IMR-90 (cell line): ENCODE data around the gene MAGI2. TPM values are rescaled to one million over a fixed set of nuclear protein-coding genes. Genes with fewer than 3 reads are reported as not detected.

Experiments
- ATAC-seq: fragments of 200-7000 bp; cut with Tn5 transposase; 2 replicates; pipeline ENCODE4 v1.9.1; 2020; ENCODE audit warnings: low read depth, mild to moderate bottlenecking, moderate library complexity
- BruUV-seq: library from RNA; stranded (reverse); fragments of 400-500 nt; replicated peaks from 2 replicates; lab custom pipeline; 2021; lab: Mats Ljungman, UMichigan
- CTCF ChIA-PET: fragments of 300-600 bp; formaldehyde crosslinking; extraction: SDS; loops from one replicate; lab custom pipeline; 2021; ENCODE audit warnings: antibody characterized with exemption; lab: Yijun Ruan, JAX
- POLR2A ChIA-PET: fragments of 300-600 bp; sonication (Branson Sonifier 250); formaldehyde crosslinking; loops from one replicate; lab custom pipeline; 2022; ENCODE audit warnings: antibody characterized with exemption; ENCODE audit not compliant: unreplicated experiment; lab: Charles Lee
- DNase-seq: peaks from one replicate; pipeline ENCODE4 v3.0.0; 2013
- H2AFZ ChIP-seq: replicated peaks from 2 replicates; pipeline ENCODE3; 2013; ENCODE audit warnings: low read length, mild to moderate bottlenecking; ENCODE audit not compliant: poor library complexity
- H2AK5ac ChIP-seq: 2 replicates; pipeline ENCODE4 v1.6.1; 2013; ENCODE audit warnings: low read depth, low read length, inconsistent platforms
- H2AK9ac ChIP-seq: replicated peaks from 2 replicates; pipeline ENCODE3; 2013; ENCODE audit warnings: mild to moderate bottlenecking, low read depth, low read length, moderate library complexity; ENCODE audit not compliant: poor library complexity
- H2BK120ac ChIP-seq: 2 replicates; pipeline ENCODE4 v1.6.1; 2013; ENCODE audit warnings: low read depth, low read length, inconsistent platforms
- H2BK15ac ChIP-seq: 3 replicates; pipeline ENCODE4 v1.6.1; 2013; ENCODE audit warnings: low read depth, low read length, inconsistent platforms
- H2BK20ac ChIP-seq: 2 replicates; pipeline ENCODE4 v1.6.1; 2013; ENCODE audit warnings: low read depth, mild to moderate bottlenecking, inconsistent platforms, low read length, moderate library complexity
- H2BK5ac ChIP-seq: 2 replicates; pipeline ENCODE4 v1.6.1; 2013; ENCODE audit warnings: mild to moderate bottlenecking, low read depth, low read length, inconsistent platforms; ENCODE audit not compliant: poor library complexity, severe bottlenecking
- H3K14ac ChIP-seq: replicated peaks from 2 replicates; pipeline ENCODE4 v1.6.1; 2013; ENCODE audit warnings: low read depth, low read length, inconsistent platforms
- H3K18ac ChIP-seq: 2 replicates; pipeline ENCODE4 v1.6.1; 2013; ENCODE audit warnings: low read depth, low read length, control low read depth
- H3K23ac ChIP-seq: 2 replicates; pipeline ENCODE4 v1.6.1; 2013; ENCODE audit warnings: low read depth, low read length, inconsistent platforms
- H3K27ac ChIP-seq: 2 replicates; pipeline ENCODE4 v1.5.1; 2013; ENCODE audit warnings: mild to moderate bottlenecking, control low read depth, low read length; ENCODE audit not compliant: insufficient read depth
- H3K27me3 ChIP-seq: 2 replicates; pipeline ENCODE4 v1.6.1; 2013; ENCODE audit warnings: low read length; ENCODE audit not compliant: control insufficient read depth, insufficient read depth
- H3K36me3 ChIP-seq: 2 replicates; pipeline ENCODE4 v1.6.1; 2013; ENCODE audit warnings: low read length, mixed read lengths; ENCODE audit not compliant: control insufficient read depth, insufficient read depth
- H3K4ac ChIP-seq: 2 replicates; pipeline ENCODE4 v1.6.1; 2013; ENCODE audit warnings: low read depth, low read length, inconsistent platforms
- H3K4me1 ChIP-seq: 2 replicates; pipeline ENCODE4 v1.6.1; 2013; ENCODE audit warnings: low read length, mixed read lengths; ENCODE audit not compliant: control insufficient read depth, insufficient read depth
- H3K4me2 ChIP-seq: 2 replicates; pipeline ENCODE4 v1.6.1; 2013; ENCODE audit warnings: low read depth, mild to moderate bottlenecking, control low read depth, low read length, moderate library complexity
- H3K4me3 ChIP-seq: 2 replicates; pipeline ENCODE4 v1.5.1; 2013; ENCODE audit warnings: low read depth, mild to moderate bottlenecking, control low read depth, low read length, moderate library complexity; ENCODE audit not compliant: insufficient read depth
- H3K56ac ChIP-seq: 2 replicates; pipeline ENCODE4 v1.6.1; 2013; ENCODE audit warnings: low read length, inconsistent platforms; ENCODE audit not compliant: insufficient read depth; ENCODE audit errors: extremely low read depth
- H3K79me1 ChIP-seq, 2 experiments: 2 replicates each; pipeline ENCODE4 v1.6.1; 2013; ENCODE audit warnings: low read length in 2 of 2, inconsistent platforms in 1 of 2, low read depth in 1 of 2
- H3K9ac ChIP-seq: 2 replicates; pipeline ENCODE4 v1.6.1; 2013; ENCODE audit warnings: low read depth, low read length, control low read depth
- H3K9me1 ChIP-seq: 2 replicates; pipeline ENCODE4 v1.6.1; 2013; ENCODE audit warnings: low read length, inconsistent platforms; ENCODE audit not compliant: insufficient read depth
- H3K9me3 ChIP-seq: 2 replicates; pipeline ENCODE4 v1.6.1; 2013; ENCODE audit warnings: low read length; ENCODE audit not compliant: control insufficient read depth, insufficient read depth
- H4K20me1 ChIP-seq: 2 replicates; pipeline ENCODE4 v1.6.1; 2013; ENCODE audit warnings: low read length, inconsistent platforms; ENCODE audit not compliant: insufficient read depth
- H4K5ac ChIP-seq: 2 replicates; pipeline ENCODE4 v1.6.1; 2013; ENCODE audit warnings: mild to moderate bottlenecking, low read depth, low read length, control low read depth
- H4K8ac ChIP-seq, 2 experiments: 2 replicates each; pipeline ENCODE4 v1.6.1; 2013; ENCODE audit warnings: low read depth in 2 of 2, low read length in 2 of 2, control low read depth in 1 of 2, inconsistent platforms in 1 of 2
- H4K91ac ChIP-seq: 2 replicates; pipeline ENCODE4 v1.6.1; 2013; ENCODE audit warnings: low read depth, low read length, inconsistent platforms; ENCODE audit not compliant: insufficient read depth
- CHD1 ChIP-seq: IDR thresholded peaks from 2 replicates; pipeline ENCODE4 v1.6.1; 2012; ENCODE audit warnings: low read depth, low read length, improper control_type of control experiment
- CTCF ChIP-seq: conservative IDR thresholded peaks from 2 replicates; pipeline ENCODE4 v1.5.1; 2012; ENCODE audit warnings: mild to moderate bottlenecking, low read depth, low read length, improper control_type of control experiment
- MXI1 ChIP-seq: IDR thresholded peaks from 2 replicates; pipeline ENCODE4 v1.6.1; 2012; ENCODE audit warnings: low read depth, mild to moderate bottlenecking, low read length, moderate library complexity, borderline replicate concordance
- WGBS, 2 experiments: methylation state at CpG; one replicate each; pipeline versions ENCODE4 v1.1.5 to v1.1.7; 2013; ENCODE audit warnings: missing lambda C conversion rate in 2 of 2; ENCODE audit not compliant: insufficient read length in 1 of 2; ENCODE audit errors: extremely low coverage in 2 of 2; 5-methylcytosine and 5-hydroxymethylcytosine counted together
- dilution Hi-C: fragments of 300-500 bp; cut with HindIII; formaldehyde crosslinking; loops from one replicate; pipeline ENCODE4 v1.14.3; 2018; ENCODE audit warnings: low sequenced_read_pairs; ENCODE audit not compliant: unreplicated experiment
- in situ Hi-C: fragments of 300-500 bp; cut with MboI; formaldehyde crosslinking; loops from 3 replicates; pipeline ENCODE4 v1.14.3; 2019; ENCODE audit warnings: low sequenced_read_pairs, inconsistent platforms, mixed read lengths
- intact Hi-C: fragments of 100-400 bp; cut with micrococcal nuclease; formaldehyde crosslinking; loops from 2 replicates; pipeline ENCODE4 v1.10.0; 2022
- polyA plus RNA-seq, 3 experiments: library from polyadenylated mRNA; depleted of rRNA; stranded (reverse); fragments of >200 nt; gene quantifications; 2 replicates each; pipeline ENCODE4 v1.2.3, GENCODE V29; 2012; ENCODE audit warnings: low replicate concordance in 1 of 3
- total RNA-seq: library from RNA; depleted of rRNA; stranded (reverse); fragments of >200 nt; gene quantifications from 2 replicates; pipeline ENCODE4 v1.2.3, GENCODE V29; 2012

Gene MAGI2
- total and polyA plus RNA-seq, 2 of the 4 experiments (the other 2 are of a cell fraction), result 2.5 to 17.9 TPM

GRCh38 chr7:78400038-78400437 lies 1053.4 kb downstream of the MAGI2 start:
- no peak overlapping the region for H2BK120ac ChIP-seq
- ATAC-seq, result no peak
- no peaks in the 10 kb centered on the region for H3K36me3 ChIP-seq
- no peak overlapping the region for H3K14ac ChIP-seq
- no peak overlapping the region for H3K27ac ChIP-seq
- CTCF ChIA-PET, result interaction anchor here (1.1 kb wide), 2 partner anchors 10 to 13 kb away, joined by 3 read pairs; no protein-coding TSS in a partner anchor
- H4K20me1 ChIP-seq, result no peaks in the 10 kb centered on the region
- no peaks in the 10 kb centered on the region for H3K27me3 ChIP-seq
- no peak overlapping the region for H3K4me2 ChIP-seq
- no peak overlapping the region for H3K4ac ChIP-seq
- in situ Hi-C loops, result no loop called here
- no peak overlapping the region for H3K23ac ChIP-seq
- H3K9ac ChIP-seq, result no peak overlapping the region
- H2BK20ac ChIP-seq, result no peak overlapping the region
- no peak for DNase-seq
- no peak overlapping the region for H3K4me3 ChIP-seq
- intact Hi-C loops, result no loop called here
- H2BK15ac ChIP-seq, result no peak overlapping the region
- no peak overlapping the region for H3K18ac ChIP-seq
- H4K91ac ChIP-seq, result no peak overlapping the region
- no peak overlapping the region for H2AK9ac ChIP-seq
- peaks cover 1% of the 10 kb centered on the region; the same call in 1 of the 2 replicates for H3K4me1 ChIP-seq
- no TSS peak for BruUV-seq
- H3K79me1 ChIP-seq, result no peaks in the 10 kb centered on the region; a peak in 1 of 4 replicates
- no peak overlapping the region for H4K5ac ChIP-seq
- no CpG with 5 or more reads among the region's 2 CpGs for WGBS, 2 experiments
- POLR2A ChIA-PET, result no interaction called here
- no peak overlapping the region for H3K56ac ChIP-seq
- H2AFZ ChIP-seq, result no peak overlapping the region
- H4K8ac ChIP-seq, result no peak overlapping the region
- TF ChIP-seq MXI1 (no peak), CHD1 (no peak), CTCF (no peak)
- H3K9me3 ChIP-seq, result no peaks in the 10 kb centered on the region
- no peak overlapping the region for H2BK5ac ChIP-seq
- no peak overlapping the region for H2AK5ac ChIP-seq
- H3K9me1 ChIP-seq, result 0 out of 2 replicates have a peak, but pooled peaks cover 3% of the 10 kb centered on the region
- dilution Hi-C loops, result no loop called here
